Activated naive CD4-positive, alpha-beta T cell treated with anti-CD3 and anti-CD28 coated beads for 36 hours (primary cell): ENCODE measurements around the gene TREX2. TPM values are rescaled to one million over a fixed set of nuclear protein-coding genes. Genes with fewer than 3 reads are reported as not detected.
A peak's percentile ranks its signal among the peaks of the same experiment; 100 is the strongest.

Experiments
- CTCF ChIA-PET: fragments of 350-600 bp; sonication (Branson Sonifier 250); formaldehyde crosslinking; loops from one replicate; lab custom pipeline; 2021; ENCODE audit warnings: antibody characterized with exemption; lab: Charles Lee
- DNase-seq: peaks from one replicate; pipeline ENCODE4 v3.0.0-alpha.2; 2020
- H3K27ac Mint-ChIP-seq: one replicate; pipeline ENCODE4 v1.8.0; 2021; ENCODE audit warnings: mild to moderate bottlenecking, mixed read lengths
- H3K27me3 Mint-ChIP-seq: one replicate; pipeline ENCODE4 v1.8.0; 2021; ENCODE audit warnings: low read depth, mixed read lengths
- H3K36me3 Mint-ChIP-seq: one replicate; pipeline ENCODE4 v1.8.0; 2021; ENCODE audit warnings: low read depth, mixed read lengths
- H3K4me1 Mint-ChIP-seq: one replicate; pipeline ENCODE4 v1.8.0; 2021; ENCODE audit warnings: low read depth, mixed read lengths
- H3K4me3 Mint-ChIP-seq: one replicate; pipeline ENCODE4 v1.8.0; 2021; ENCODE audit warnings: mild to moderate bottlenecking, moderate library complexity, mixed read lengths
- H3K9me3 Mint-ChIP-seq: one replicate; pipeline ENCODE4 v1.8.0; 2021; ENCODE audit warnings: mixed read lengths
- intact Hi-C: fragments of 100-400 bp; cut with micrococcal nuclease; formaldehyde crosslinking; loops from one replicate; pipeline ENCODE4 v1.15.1; 2023
- total RNA-seq, 2 experiments: library from RNA; stranded (reverse); gene quantifications; one replicate each; pipeline ENCODE4 v1.2.3, GENCODE V29; 2021

Gene TREX2
- total RNA-seq, 2 experiments from 2014 or later: 1.0 to 1.2 TPM

GRCh38 chrX:153417637-153418036 lies 28.2 kb downstream of the TREX2 start:
- H3K27ac Mint-ChIP-seq: no peak overlapping the region
- H3K9me3 Mint-ChIP-seq: no peaks in the 10 kb centered on the region
- CTCF ChIA-PET: no interaction called here
- H3K27me3 Mint-ChIP-seq: no peaks in the 10 kb centered on the region
- DNase-seq: no peak
- intact Hi-C loops: no loop called here
- no peaks in the 10 kb centered on the region for H3K36me3 Mint-ChIP-seq
- no peaks in the 10 kb centered on the region for H3K4me1 Mint-ChIP-seq
- H3K4me3 Mint-ChIP-seq: no peak overlapping the region

- Mint-ChIP-seq H3K4me3 (no peak overlapping the region), H3K36me3 (no peaks in the 10 kb centered on the region), H3K27me3 (no peaks in the 10 kb centered on the region), H3K27ac (no peak overlapping the region), H3K4me1 (peaks cover 6% of the 10 kb centered on the region), H3K9me3 (no peaks in the 10 kb centered on the region)
- intact Hi-C loops: no loop called here
- CTCF ChIA-PET: no interaction called here
- no peak for DNase-seq
Observed at GRCh38 chrX:153416781-153417450, 28.9 kb downstream of the TREX2 start.

- Mint-ChIP-seq H3K27me3 (no peaks in the 10 kb centered on the region), H3K9me3 (no peaks in the 10 kb centered on the region), H3K27ac (no peak overlapping the region), H3K4me3 (no peak overlapping the region), H3K4me1 (peaks cover 7% of the 10 kb centered on the region), H3K36me3 (no peaks in the 10 kb centered on the region)
- intact Hi-C loops: loop anchor here (5.0 kb wide), 3 partner anchors 83 to 473 kb away; partner anchors contain the start of gene ZNF275
- no peak for DNase-seq
- CTCF ChIA-PET: no interaction called here
Observed at GRCh38 chrX:153414856-153415510, 30.9 kb downstream of the TREX2 start.

- no peak overlapping the region for H3K27ac Mint-ChIP-seq
- intact Hi-C loops: loop anchor here (5.0 kb wide), 3 partner anchors 81 to 471 kb away; partner anchors contain the start of gene ZNF275
- CTCF ChIA-PET: interaction anchor here (0.7 kb wide), 1 partner anchor 417 kb away, joined by 3 read pairs; no protein-coding TSS in a partner anchor
- H3K9me3 Mint-ChIP-seq: no peaks in the 10 kb centered on the region
- DNase-seq: no peak
- H3K4me1 Mint-ChIP-seq: peaks cover 7% of the 10 kb centered on the region
- no peak overlapping the region for H3K4me3 Mint-ChIP-seq
- no peaks in the 10 kb centered on the region for H3K27me3 Mint-ChIP-seq
- no peaks in the 10 kb centered on the region for H3K36me3 Mint-ChIP-seq
Observed at GRCh38 chrX:153413731-153414130, 32.1 kb downstream of the TREX2 start.

- Mint-ChIP-seq H3K9me3 (no peaks in the 10 kb centered on the region), H3K4me1 (peaks cover 7% of the 10 kb centered on the region), H3K36me3 (no peaks in the 10 kb centered on the region), H3K4me3 (no peak overlapping the region), H3K27ac (no peak overlapping the region), H3K27me3 (no peaks in the 10 kb centered on the region)
- intact Hi-C loops: loop anchor here (5.0 kb wide), 3 partner anchors 81 to 471 kb away; partner anchors contain the start of gene ZNF275
- DNase-seq: no peak
- CTCF ChIA-PET: interaction anchor here (0.7 kb wide), 1 partner anchor 416 kb away, joined by 3 read pairs; no protein-coding TSS in a partner anchor
Observed at GRCh38 chrX:153412746-153413720, 32.8 kb downstream of the TREX2 start.

GRCh38 chrX:153411988-153412574 lies 33.8 kb downstream of the TREX2 start:
- Mint-ChIP-seq H3K9me3 (no peaks in the 10 kb centered on the region), H3K4me1 (peaks cover 7% of the 10 kb centered on the region), H3K27ac (no peak overlapping the region), H3K36me3 (no peaks in the 10 kb centered on the region), H3K4me3 (peak overlapping the region; percentile 62), H3K27me3 (no peaks in the 10 kb centered on the region)
- no peak for DNase-seq
- intact Hi-C loops: loop anchor here (5.0 kb wide), 3 partner anchors 80 to 470 kb away; partner anchors contain the start of gene ZNF275
- CTCF ChIA-PET: no interaction called here

GRCh38 chrX:153411255-153411987 lies 34.4 kb downstream of the TREX2 start, which contains the start of gene ZFP92:
Gene ZFP92, plus strand, starts transcription at chrX:153411472. Its CDS starts 6,851 bp downstream, at chrX:153418323.
- Mint-ChIP-seq H3K4me3 (peak within 1 kb of the TSS; percentile 62), H3K27me3 (no peaks in the 10 kb centered on the region), H3K36me3 (no peaks in the 10 kb centered on the region), H3K9me3 (no peaks in the 10 kb centered on the region), H3K4me1 (peaks cover 7% of the 10 kb centered on the region), H3K27ac (no peak within 1 kb of the TSS)
- CTCF ChIA-PET: no interaction called here
- intact Hi-C loops: loop anchor here (5.0 kb wide), 3 partner anchors 79 to 469 kb away; partner anchors contain the start of gene ZNF275
- peak; percentile 29 for DNase-seq

GRCh38 chrX:153410888-153411254 lies 35.0 kb downstream of the TREX2 start:
- intact Hi-C loops: loop anchor here (5.0 kb wide), 3 partner anchors 79 to 469 kb away; partner anchors contain the start of gene ZNF275
- DNase-seq: no peak
- H3K9me3 Mint-ChIP-seq: no peaks in the 10 kb centered on the region
- CTCF ChIA-PET: no interaction called here
- peaks cover 7% of the 10 kb centered on the region for H3K4me1 Mint-ChIP-seq
- H3K4me3 Mint-ChIP-seq: peak overlapping the region; percentile 62
- H3K36me3 Mint-ChIP-seq: no peaks in the 10 kb centered on the region
- H3K27ac Mint-ChIP-seq: no peak overlapping the region
- no peaks in the 10 kb centered on the region for H3K27me3 Mint-ChIP-seq

- Mint-ChIP-seq H3K27ac (no peak overlapping the region), H3K4me1 (peaks cover 7% of the 10 kb centered on the region), H3K27me3 (no peaks in the 10 kb centered on the region), H3K4me3 (no peak overlapping the region), H3K36me3 (no peaks in the 10 kb centered on the region), H3K9me3 (no peaks in the 10 kb centered on the region)
- intact Hi-C loops: loop anchor here (5.0 kb wide), 3 partner anchors 78 to 468 kb away; partner anchors contain the start of gene ZNF275
- no peak for DNase-seq
- CTCF ChIA-PET: no interaction called here
Observed at GRCh38 chrX:153410373-153410772, 35.5 kb downstream of the TREX2 start.

GRCh38 chrX:153409414-153410101 lies 36.3 kb downstream of the TREX2 start:
- Mint-ChIP-seq H3K4me3 (no peak overlapping the region), H3K27ac (no peak overlapping the region)
- CTCF ChIA-PET: no interaction called here

More at GRCh38 chrX:153409414-153410101, 36.3 kb downstream of the TREX2 start:
- H3K4me1 Mint-ChIP-seq: peaks cover 7% of the 10 kb centered on the region
- H3K27me3 Mint-ChIP-seq: no peaks in the 10 kb centered on the region
- no peaks in the 10 kb centered on the region for H3K36me3 Mint-ChIP-seq
- DNase-seq: no peak
- no peaks in the 10 kb centered on the region for H3K9me3 Mint-ChIP-seq
- intact Hi-C loops: loop anchor here (5.0 to 10.0 kb wide), 4 partner anchors 55 to 467 kb away; partner anchors contain the start of gene ZNF275
